GM23248 (cell line): ENCODE measurements around the gene KIAA1958.

Experiments used
- EZH2 ChIP-seq: fragments of 200-600 bp; sonication (generic); IDR thresholded peaks from 2 replicates; pipeline ENCODE4 v1.6.1; 2018; ENCODE audit warnings: antibody characterized with exemption, mild to moderate bottlenecking; ENCODE audit not compliant: insufficient read depth, poor library complexity, severe bottlenecking
- EZH2phosphoT487 ChIP-seq: fragments of 200-600 bp; sonication (generic); IDR thresholded peaks from 2 replicates; pipeline ENCODE4 v1.6.1; 2018; ENCODE audit warnings: antibody characterized with exemption, moderate library complexity, mild to moderate bottlenecking, low read depth; ENCODE audit not compliant: insufficient read depth

GRCh38 chr9:112694706-112695555 is 208.3 kb downstream of the KIAA1958 start:
- TF ChIP-seq EZH2 (no peak), EZH2phosphoT487 (no peak)
